Uterus (tissue), 4 donors: ENCODE data around the gene ZMAT3. TPM values are rescaled to one million over a fixed set of nuclear protein-coding genes. Genes with fewer than 3 reads are reported as not detected.

Experiments used
- DNase-seq, 2 donors: peaks; one replicate each; pipeline ENCODE4 v3.0.0-alpha.2; 2019 to 2020
- H3K27ac ChIP-seq, 2 donors: fragments of 200-600 bp; sonication (generic); 1 replicate in 1 of 2; 2 replicates in 1 of 2; pipeline ENCODE4 v1.5.1; 2016 to 2018
- H3K27me3 ChIP-seq, 2 donors: fragments of 200-600 bp; sonication (generic); one replicate each; pipeline ENCODE4 v1.5.1; 2018 to 2019; ENCODE audit warnings: control low read depth in 1 of 2
- H3K36me3 ChIP-seq, 2 donors: fragments of 200-600 bp; sonication (generic); one replicate each; pipeline ENCODE4 v1.5.1; 2019; ENCODE audit warnings: control low read depth in 1 of 2
- H3K4me1 ChIP-seq, 2 donors: fragments of 200-600 bp; sonication (generic); one replicate each; pipeline ENCODE4 v1.5.1; 2018 to 2019; ENCODE audit warnings: control low read depth in 1 of 2
- H3K4me3 ChIP-seq, 2 donors: fragments of 200-600 bp; sonication (generic); 1 replicate in 1 of 2; 2 replicates in 1 of 2; pipeline ENCODE4 v1.5.1; 2018 to 2019; ENCODE audit warnings: mild to moderate bottlenecking in 1 of 2
- H3K9me3 ChIP-seq, 2 donors: fragments of 200-600 bp; sonication (generic); one replicate each; pipeline ENCODE4 v1.5.1; 2019; ENCODE audit warnings: control low read depth in 1 of 2
- CTCF ChIP-seq, 4 experiments: fragments of 200-600 bp in 2 of 4; fragments of 450-650 bp in 2 of 4; sonication (generic) in 2 of 4; IDR thresholded peaks; one replicate each; pipeline ENCODE4 v1.5.1; 2016 to 2019; ENCODE audit warnings: antibody characterized with exemption in 4 of 4, mild to moderate bottlenecking in 2 of 4, moderate library complexity in 1 of 4
- POLR2A ChIP-seq, 2 donors: fragments of 450-650 bp; IDR thresholded peaks; one replicate each; pipeline ENCODE4 v1.6.1; 2016; ENCODE audit warnings: antibody characterized with exemption in 2 of 2, mild to moderate bottlenecking in 1 of 2, moderate library complexity in 1 of 2
- intact Hi-C: fragments of 100-400 bp; cut with DNase I; formaldehyde crosslinking; loops from one replicate; pipeline ENCODE4 v1.15.1; 2023; ENCODE audit warnings: low total_unique reads
- total RNA-seq, 4 donors: library from RNA; depleted of rRNA in 3 of 4; stranded (reverse); fragments of >200 nt in 3 of 4; gene quantifications; one replicate each; pipeline versions ENCODE4 v1.1.0 to v1.2.4, GENCODE V29; 2014 to 2023
- donor health status: DM: yes; HTN: yes; CAD: no.

The ZMAT3 gene
- total RNA-seq, 4 donors from 2014 or later = 9.4 to 24.4 (median 13.9) TPM

- H3K27me3 ChIP-seq = no peaks in the 10 kb centered on the region
- H3K4me3 ChIP-seq = no peak overlapping the region
- DNase-seq = no peak
- no peaks in the 10 kb centered on the region for H3K9me3 ChIP-seq
- no peaks in the 10 kb centered on the region for H3K36me3 ChIP-seq
- peak overlapping the region in 1 of 2 donors; percentile 15 for H3K27ac ChIP-seq
- intact Hi-C loops = no loop called here
- H3K4me1 ChIP-seq = no peaks in the 10 kb centered on the region
- TF ChIP-seq CTCF (IDR thresholded peaks at IDR 0.05) (no peak), POLR2A (IDR thresholded peaks at IDR 0.05) (no peak)
Measured at GRCh38 chr3:179020112-179020511, 51.5 kb downstream of the ZMAT3 start.

DNA sequence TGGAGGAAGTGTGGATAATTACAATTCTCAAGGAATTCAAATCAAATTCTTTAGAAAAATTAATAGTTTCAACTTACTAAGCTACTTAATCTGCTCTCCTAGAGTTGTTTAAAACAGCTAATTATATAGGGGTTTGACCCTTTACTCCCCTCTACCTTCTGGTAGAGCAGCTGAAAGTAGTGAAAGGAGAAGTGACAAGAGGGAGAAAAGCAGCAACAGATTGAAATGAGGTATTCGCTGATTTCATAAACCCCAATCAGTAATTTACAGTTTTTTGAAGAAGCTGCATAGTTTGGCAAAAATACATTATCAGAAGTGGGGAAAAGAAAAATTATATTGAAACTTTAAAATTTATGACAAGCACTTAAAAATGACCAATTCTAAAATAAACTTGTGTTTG, 52.8 kb downstream of the ZMAT3 start:
- intact Hi-C loops = loop anchor here (10.0 kb wide), 1 partner anchor 296 kb away; no protein-coding TSS in a partner anchor
- Histone ChIP-seq H3K36me3 (no peaks in the 10 kb centered on the region), H3K27me3 (no peaks in the 10 kb centered on the region), H3K27ac (no peak overlapping the region), H3K4me3 (no peak overlapping the region), H3K9me3 (no peaks in the 10 kb centered on the region), H3K4me1 (no peaks in the 10 kb centered on the region)
- TF ChIP-seq POLR2A (IDR thresholded peaks at IDR 0.05) (no peak), CTCF (IDR thresholded peaks at IDR 0.05) (no peak)
- DNase-seq = no peak

- H3K9me3 ChIP-seq = no peaks in the 10 kb centered on the region
- H3K36me3 ChIP-seq = no peaks in the 10 kb centered on the region
- intact Hi-C loops = loop anchor here (10.0 kb wide), 1 partner anchor 298 kb away; no protein-coding TSS in a partner anchor
- no peak overlapping the region for H3K4me3 ChIP-seq
- no peaks in the 10 kb centered on the region for H3K27me3 ChIP-seq
- no peaks in the 10 kb centered on the region for H3K4me1 ChIP-seq
- TF ChIP-seq POLR2A (IDR thresholded peaks at IDR 0.05) (no peak), CTCF (IDR thresholded peaks at IDR 0.05) (no peak)
- H3K27ac ChIP-seq = no peak overlapping the region
- no peak for DNase-seq
Measured at GRCh38 chr3:179016979-179017670, 54.5 kb downstream of the ZMAT3 start.

GRCh38 chr3:179015551-179016020, 56.0 kb downstream of the ZMAT3 start:
- intact Hi-C loops = loop anchor here (10.0 kb wide), 1 partner anchor 299 kb away; no protein-coding TSS in a partner anchor
- Histone ChIP-seq H3K4me1 (no peaks in the 10 kb centered on the region), H3K9me3 (no peaks in the 10 kb centered on the region), H3K36me3 (no peaks in the 10 kb centered on the region), H3K27me3 (no peaks in the 10 kb centered on the region), H3K4me3 (no peak overlapping the region), H3K27ac (no peak overlapping the region)
- DNase-seq = peak; percentile 32 to 61
- TF ChIP-seq CTCF (IDR thresholded peaks at IDR 0.05) (peak; percentile 84 to 88 (median 87)), POLR2A (IDR thresholded peaks at IDR 0.05) (no peak)

DNA sequence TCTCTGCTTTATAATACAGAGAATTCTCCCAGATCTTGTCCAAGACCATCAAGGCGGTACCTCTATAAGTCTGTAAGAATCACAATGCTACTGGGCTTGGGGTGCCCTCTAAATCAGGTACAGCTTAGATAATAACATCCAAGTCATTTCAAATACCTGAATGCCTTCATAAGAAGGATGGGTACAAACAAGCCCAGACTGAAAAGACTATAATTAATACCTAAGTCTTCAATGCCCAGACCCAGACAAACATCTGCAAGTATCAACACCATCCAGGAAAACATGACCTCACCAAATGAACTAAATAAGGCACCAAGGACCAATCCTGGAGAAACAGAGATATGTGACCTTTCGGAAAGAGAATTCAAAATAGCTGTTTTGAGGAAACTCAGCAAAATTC, 65.9 kb downstream of the ZMAT3 start:
- Histone ChIP-seq H3K27ac (no peak overlapping the region), H3K36me3 (no peaks in the 10 kb centered on the region), H3K27me3 (no peaks in the 10 kb centered on the region), H3K4me1 (no peaks in the 10 kb centered on the region), H3K4me3 (no peak overlapping the region), H3K9me3 (no peaks in the 10 kb centered on the region)
- DNase-seq = no peak
- intact Hi-C loops = no loop called here
- TF ChIP-seq CTCF (IDR thresholded peaks at IDR 0.05) (no peak), POLR2A (IDR thresholded peaks at IDR 0.05) (no peak)
